Measurements from ENCODE around the gene SIVA1.

DNA sequence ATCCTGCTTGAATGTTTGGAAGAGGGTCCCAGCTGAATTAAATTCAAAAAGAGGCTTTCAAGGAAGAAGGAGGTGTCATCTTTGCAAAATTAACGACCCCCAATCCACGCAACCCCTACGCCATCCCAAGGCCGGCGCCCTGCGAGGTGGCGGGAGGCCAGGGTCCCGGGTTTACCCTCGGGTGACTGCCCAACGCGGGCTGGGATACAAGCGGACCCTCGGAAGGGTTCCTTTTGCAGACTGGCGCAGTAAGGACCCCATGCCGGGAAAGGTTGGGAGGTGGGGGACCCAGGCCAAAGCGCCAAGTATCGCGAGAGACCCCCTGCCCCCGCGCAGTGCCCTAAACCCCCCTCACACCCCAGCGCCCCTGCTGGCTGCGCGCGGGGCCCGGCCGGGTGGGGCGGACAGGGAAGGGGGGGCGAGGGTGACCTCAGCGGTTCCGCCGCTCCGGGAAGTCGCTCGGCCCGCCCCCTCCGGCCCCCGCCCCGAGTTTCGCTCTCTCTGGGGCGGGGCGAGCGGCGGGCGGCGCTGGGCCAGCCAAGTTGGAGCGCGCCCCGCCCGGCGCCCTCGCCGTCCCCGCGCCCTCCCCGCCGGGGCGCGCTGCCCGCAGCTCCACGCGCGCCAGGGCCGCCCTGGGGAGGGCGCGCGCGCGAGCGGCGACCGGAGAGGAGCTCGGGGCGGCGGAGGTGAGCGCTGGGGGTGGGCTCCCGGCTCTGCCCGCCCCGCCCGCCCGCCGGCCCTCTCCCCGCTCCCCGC lies 47.2 kb downstream of the SIVA1 start:
- TF ChIP-seq, protein P1, sequence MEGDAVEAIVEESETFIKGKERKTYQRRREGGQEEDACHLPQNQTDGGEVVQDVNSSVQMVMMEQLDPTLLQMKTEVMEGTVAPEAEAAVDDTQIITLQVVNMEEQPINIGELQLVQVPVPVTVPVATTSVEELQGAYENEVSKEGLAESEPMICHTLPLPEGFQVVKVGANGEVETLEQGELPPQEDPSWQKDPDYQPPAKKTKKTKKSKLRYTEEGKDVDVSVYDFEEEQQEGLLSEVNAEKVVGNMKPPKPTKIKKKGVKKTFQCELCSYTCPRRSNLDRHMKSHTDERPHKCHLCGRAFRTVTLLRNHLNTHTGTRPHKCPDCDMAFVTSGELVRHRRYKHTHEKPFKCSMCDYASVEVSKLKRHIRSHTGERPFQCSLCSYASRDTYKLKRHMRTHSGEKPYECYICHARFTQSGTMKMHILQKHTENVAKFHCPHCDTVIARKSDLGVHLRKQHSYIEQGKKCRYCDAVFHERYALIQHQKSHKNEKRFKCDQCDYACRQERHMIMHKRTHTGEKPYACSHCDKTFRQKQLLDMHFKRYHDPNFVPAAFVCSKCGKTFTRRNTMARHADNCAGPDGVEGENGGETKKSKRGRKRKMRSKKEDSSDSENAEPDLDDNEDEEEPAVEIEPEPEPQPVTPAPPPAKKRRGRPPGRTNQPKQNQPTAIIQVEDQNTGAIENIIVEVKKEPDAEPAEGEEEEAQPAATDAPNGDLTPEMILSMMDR (IDR thresholded peaks at IDR 0.05; ENCODE audit: insufficient read depth, low read length, poor library complexity, severe bottlenecking), result no peak
- no peak for TF ChIP-seq EZH2phosphoT487 (conservative IDR thresholded peaks at IDR 0.05; ENCODE audit: low read length)

Measured in SU-DHL-6 (cell line).